Hematopoietic multipotent progenitor cell treated with erythropoietin and hydrocortisone succinate and interleukin-3 and kit ligand, for 4 days (in vitro differentiated cells): ENCODE results near the gene BCAR1.
A peak's percentile ranks its signal among the peaks of the same experiment; 100 is the strongest.
"Not testable (repeated sequence)": the region's sequence is repeated elsewhere in the genome, so short reads cannot be mapped to it uniquely, and the experiment has no call there.

Experiments used
- DNase-seq: peaks from one replicate; pipeline ENCODE4 v3.0.0-alpha.2; 2015

BCAR1 gene

GRCh38 chr16:75252946-75253911 is 1.8 kb upstream of the BCAR1 start:
- DNase-seq = no peak

GRCh38 chr16:75252049-75252864 is 833 bp upstream of the BCAR1 start:
- DNase-seq = no peak

- peak; percentile 24 for DNase-seq
Measured at GRCh38 chr16:75250809-75251279, 580 bp downstream of the BCAR1 start.

GRCh38 chr16:75250089-75250808 is 1.2 kb downstream of the BCAR1 start:
- no peak for DNase-seq

GRCh38 chr16:75249441-75249840 is 2.0 kb downstream of the BCAR1 start:
- no peak for DNase-seq

- no peak for DNase-seq
Measured at GRCh38 chr16:75248536-75249380, 2.7 kb downstream of the BCAR1 start.

GRCh38 chr16:75248142-75248535 is 3.3 kb downstream of the BCAR1 start:
- DNase-seq = peak; percentile 42

GRCh38 chr16:75247249-75247648 is 4.2 kb downstream of the BCAR1 start:
- DNase-seq = no peak

GRCh38 chr16:75246504-75247205 is 4.8 kb downstream of the BCAR1 start:
- DNase-seq = no peak

- DNase-seq = no peak
Measured at GRCh38 chr16:75244844-75245758, 6.3 kb downstream of the BCAR1 start.

GRCh38 chr16:75244225-75244809 is 7.1 kb downstream of the BCAR1 start:
- no peak for DNase-seq

GRCh38 chr16:75243667-75244224 is 7.7 kb downstream of the BCAR1 start:
- DNase-seq = no peak

- not testable (repeated sequence) for DNase-seq
Measured at GRCh38 chr16:75242436-75243078, 8.9 kb downstream of the BCAR1 start.

- DNase-seq = no peak
Measured at GRCh38 chr16:75241955-75242354, 9.5 kb downstream of the BCAR1 start.

- DNase-seq = no peak
Measured at GRCh38 chr16:75241412-75241811, 10.0 kb downstream of the BCAR1 start.

- DNase-seq = not testable (repeated sequence)
Measured at GRCh38 chr16:75240633-75241032, 10.8 kb downstream of the BCAR1 start.

GRCh38 chr16:75239542-75240122 is 11.8 kb downstream of the BCAR1 start:
- DNase-seq = no peak

GRCh38 chr16:75238853-75239541 is 12.4 kb downstream of the BCAR1 start:
- DNase-seq = no peak
